GM21528 (cell line): Measurements from ENCODE around the gene MYO1E.

Experiments
- ATAC-seq: cut with Tn5 transposase; IDR thresholded peaks from one replicate; pipeline ENCODE4 v1.9.1; 2021; ENCODE audit warnings: mild to moderate bottlenecking, moderate library complexity; ENCODE audit not compliant: unreplicated experiment, low FRiP score

MYO1E gene

GRCh38 chr15:59322056-59322759, 50.5 kb downstream of the MYO1E start:
- peak; percentile 55 for ATAC-seq

- ATAC-seq: no peak
These were observed 51.5 kb downstream of the MYO1E start for GRCh38 chr15:59321000-59321689.

GRCh38 chr15:59317211-59317610, 55.5 kb downstream of the MYO1E start:
- ATAC-seq: no peak

GRCh38 chr15:59315914-59316451, 56.7 kb downstream of the MYO1E start:
- ATAC-seq: no peak

- ATAC-seq: peak; percentile 65
These were observed 58.9 kb downstream of the MYO1E start for GRCh38 chr15:59313641-59314332.

GRCh38 chr15:59312205-59312604, 60.5 kb downstream of the MYO1E start:
- ATAC-seq: no peak

GRCh38 chr15:59311195-59311594, 61.5 kb downstream of the MYO1E start:
- ATAC-seq: no peak

GRCh38 chr15:59309405-59309804, 63.3 kb downstream of the MYO1E start:
- no peak for ATAC-seq

- no peak for ATAC-seq
These were observed 65.5 kb downstream of the MYO1E start for GRCh38 chr15:59307165-59307537.

GRCh38 chr15:59306520-59307164, 66.0 kb downstream of the MYO1E start:
- ATAC-seq: no peak

- ATAC-seq: no peak
These were observed 67.9 kb downstream of the MYO1E start for GRCh38 chr15:59304807-59305206.

- ATAC-seq: no peak
These were observed 68.5 kb downstream of the MYO1E start for GRCh38 chr15:59304034-59304795.

GRCh38 chr15:59303633-59304032, 69.0 kb downstream of the MYO1E start:
- ATAC-seq: no peak

- no peak for ATAC-seq
These were observed 69.5 kb downstream of the MYO1E start for GRCh38 chr15:59303136-59303535.

- no peak for ATAC-seq
These were observed 71.1 kb downstream of the MYO1E start for GRCh38 chr15:59301527-59301926.

GRCh38 chr15:59300618-59301139, 72.0 kb downstream of the MYO1E start:
- ATAC-seq: no peak

- peak; percentile 62 for ATAC-seq
These were observed 72.6 kb downstream of the MYO1E start for GRCh38 chr15:59299929-59300617.

GRCh38 chr15:59298854-59299250, 73.8 kb downstream of the MYO1E start:
- no peak for ATAC-seq

GRCh38 chr15:59298225-59298853, 74.3 kb downstream of the MYO1E start:
- ATAC-seq: peak; percentile 56
